GM11168 (cell line): ENCODE measurements around the gene SAE1.
"Not testable (repeated sequence)": the region's sequence is repeated elsewhere in the genome, so short reads cannot be mapped to it uniquely, and the experiment has no call there.

Source experiments
- in situ Hi-C: fragments of 300-500 bp; cut with MboI; formaldehyde crosslinking; loops from one replicate; pipeline ENCODE4 v1.12.0; 2022; ENCODE audit warnings: low sequenced_read_pairs; ENCODE audit not compliant: unreplicated experiment

Gene SAE1

GRCh38 chr19:47130589-47131227, at the start of gene SAE1:
SAE1 (plus strand) TSS chr19:47130835; CDS start chr19:47130931, 96 bp downstream.
- in situ Hi-C loops, result no loop called here

- in situ Hi-C loops, result no loop called here
Measured at GRCh38 chr19:47081095-47081494, 49.5 kb upstream of the SAE1 start.

- in situ Hi-C loops, result no loop called here
Measured at GRCh38 chr19:47082493-47082892, 48.1 kb upstream of the SAE1 start.

GRCh38 chr19:47084879-47085439, 45.7 kb upstream of the SAE1 start:
- in situ Hi-C loops, result no loop called here

DNA sequence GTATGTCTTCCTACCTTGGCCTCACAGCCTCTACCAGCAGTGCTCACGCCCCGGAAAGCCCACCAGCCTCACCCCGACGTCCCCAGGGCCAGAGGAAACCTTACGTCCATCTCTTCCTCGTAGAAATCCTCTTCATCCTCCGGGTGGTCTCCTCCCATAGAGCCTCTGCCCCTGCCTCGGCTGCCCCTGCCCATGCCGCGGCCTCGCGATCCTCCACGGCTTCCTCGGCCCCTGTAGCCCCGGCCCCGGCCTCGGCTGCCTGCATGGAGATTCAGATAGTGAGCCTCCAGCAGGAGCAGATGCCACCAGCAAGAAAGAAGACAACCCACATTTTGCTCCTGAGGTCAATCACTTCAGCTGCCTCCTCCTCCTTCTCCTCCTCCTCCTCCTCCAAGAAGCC, 44.4 kb upstream of the SAE1 start:
- in situ Hi-C loops, result no loop called here

DNA sequence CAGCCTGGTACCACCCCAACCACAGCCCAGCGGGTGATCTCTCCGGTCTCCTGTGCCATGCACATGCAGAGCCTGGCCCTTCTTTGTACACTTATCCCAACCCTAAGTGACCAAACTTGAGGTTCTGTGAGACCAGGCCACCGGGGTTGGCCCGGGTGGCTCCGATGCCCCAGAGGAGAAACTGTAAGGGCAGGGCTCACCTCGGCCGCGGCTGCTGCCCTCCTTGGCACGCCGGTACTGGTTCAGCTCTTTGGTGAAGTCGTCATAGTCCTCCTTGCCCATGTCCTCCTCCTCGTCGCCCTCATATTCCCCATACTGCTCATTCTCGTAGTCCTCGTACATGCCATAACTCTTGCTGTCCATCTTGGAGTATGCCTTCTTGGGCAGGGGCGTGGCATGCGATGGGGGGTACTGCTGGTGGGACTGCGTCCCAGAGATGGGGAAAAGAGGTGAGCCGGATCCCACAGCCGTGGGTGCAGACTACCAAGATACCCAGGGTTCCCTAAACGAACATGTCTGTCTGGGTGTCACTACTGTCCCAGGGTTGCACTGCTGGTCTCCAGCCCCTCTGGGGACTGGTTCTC, 40.8 kb upstream of the SAE1 start:
- in situ Hi-C loops, result no loop called here

- in situ Hi-C loops, result no loop called here
Measured at GRCh38 chr19:47093254-47093653, 37.4 kb upstream of the SAE1 start.

DNA sequence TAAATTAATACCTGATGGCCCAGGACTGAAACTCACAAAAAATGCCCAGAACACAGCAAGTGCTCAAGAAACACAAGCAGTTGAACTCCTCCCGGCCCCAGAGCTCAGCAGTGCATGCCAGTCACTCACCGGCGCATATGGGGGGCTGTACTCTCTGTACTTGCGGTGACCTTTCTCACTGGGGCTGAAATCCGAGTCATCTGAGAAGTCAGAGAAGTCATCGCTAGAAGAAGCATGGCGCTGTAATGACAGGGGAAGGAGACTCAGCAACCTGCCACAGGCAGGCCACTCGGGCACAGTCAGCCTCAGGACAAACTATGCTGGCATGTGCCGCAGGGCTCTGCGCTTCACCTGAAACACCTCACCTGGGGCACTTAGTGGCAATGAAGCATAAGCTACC, 36.8 kb upstream of the SAE1 start:
- in situ Hi-C loops, result no loop called here

DNA sequence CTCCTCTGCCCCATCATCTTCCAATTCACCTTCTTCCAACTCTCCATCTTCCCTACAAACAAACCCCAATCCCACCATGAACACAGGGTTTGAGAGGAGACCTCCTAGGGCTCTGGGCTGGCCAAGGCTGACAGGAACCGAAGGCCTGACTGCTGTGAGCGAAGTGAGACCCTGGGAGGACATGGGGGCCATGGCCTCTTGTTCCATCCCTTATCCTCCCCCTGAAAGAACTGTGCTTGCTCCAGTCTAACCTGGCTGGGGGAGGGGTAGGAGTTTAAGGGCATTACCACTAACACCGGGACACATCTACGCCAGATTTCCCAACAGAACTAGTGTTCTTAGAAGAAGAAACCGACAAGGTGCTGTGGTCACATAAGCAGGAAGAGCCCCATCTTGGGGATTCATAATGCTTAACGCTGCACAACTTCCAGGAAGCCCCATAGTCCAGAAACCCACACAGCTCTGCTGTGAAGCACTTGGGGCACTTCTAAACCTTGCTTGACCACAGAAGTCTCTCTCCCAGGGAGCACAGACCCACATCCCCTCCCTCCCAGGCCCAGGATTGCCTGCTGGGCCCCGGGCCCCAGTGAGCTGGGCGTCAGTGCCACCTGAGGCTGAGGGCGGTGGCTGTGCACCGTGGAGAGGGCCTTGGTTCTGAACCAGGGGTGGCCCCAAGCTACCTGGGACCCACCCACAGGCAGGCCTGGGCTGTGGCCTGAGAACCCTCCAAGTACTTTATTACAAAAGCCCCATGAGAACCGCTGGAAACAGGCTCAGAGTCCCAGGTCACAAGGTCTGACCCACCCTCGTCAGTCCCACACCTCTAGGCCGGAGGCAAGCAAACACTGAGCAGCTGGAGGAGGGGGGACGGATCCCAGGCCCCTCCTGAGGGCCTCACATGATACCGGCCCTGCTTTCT, 35.8 kb upstream of the SAE1 start:
- in situ Hi-C loops, result no loop called here

DNA sequence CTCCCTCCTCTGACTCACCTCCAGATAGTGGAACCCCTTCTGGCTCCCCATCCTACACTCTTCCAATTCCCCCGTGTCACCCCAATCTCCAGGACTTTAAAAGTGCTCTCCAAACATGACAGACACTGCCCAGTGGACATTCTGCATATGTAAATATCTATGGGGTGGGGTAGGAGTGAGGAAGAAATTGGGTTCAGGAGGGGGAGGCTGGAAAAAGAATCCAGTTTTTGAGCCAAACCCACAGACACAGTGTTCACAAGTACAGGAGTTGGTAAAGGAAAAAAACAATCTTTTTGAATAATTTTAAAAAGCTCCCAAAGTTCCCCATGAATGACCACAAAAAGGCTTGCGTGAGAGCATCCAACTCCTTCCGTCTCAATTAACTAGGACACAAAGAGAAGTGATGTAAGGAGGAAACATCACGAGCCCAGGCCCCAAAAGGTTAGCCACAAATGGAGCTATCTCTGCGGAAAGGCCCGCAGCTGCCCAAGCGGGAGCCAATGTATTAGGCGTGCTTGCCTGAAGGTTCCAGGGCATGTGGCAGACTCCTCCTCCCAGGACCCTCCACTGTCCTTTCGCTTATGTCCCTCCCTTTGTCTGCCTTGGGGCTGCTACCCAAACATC, 35.0 kb upstream of the SAE1 start:
- in situ Hi-C loops, result no loop called here

DNA sequence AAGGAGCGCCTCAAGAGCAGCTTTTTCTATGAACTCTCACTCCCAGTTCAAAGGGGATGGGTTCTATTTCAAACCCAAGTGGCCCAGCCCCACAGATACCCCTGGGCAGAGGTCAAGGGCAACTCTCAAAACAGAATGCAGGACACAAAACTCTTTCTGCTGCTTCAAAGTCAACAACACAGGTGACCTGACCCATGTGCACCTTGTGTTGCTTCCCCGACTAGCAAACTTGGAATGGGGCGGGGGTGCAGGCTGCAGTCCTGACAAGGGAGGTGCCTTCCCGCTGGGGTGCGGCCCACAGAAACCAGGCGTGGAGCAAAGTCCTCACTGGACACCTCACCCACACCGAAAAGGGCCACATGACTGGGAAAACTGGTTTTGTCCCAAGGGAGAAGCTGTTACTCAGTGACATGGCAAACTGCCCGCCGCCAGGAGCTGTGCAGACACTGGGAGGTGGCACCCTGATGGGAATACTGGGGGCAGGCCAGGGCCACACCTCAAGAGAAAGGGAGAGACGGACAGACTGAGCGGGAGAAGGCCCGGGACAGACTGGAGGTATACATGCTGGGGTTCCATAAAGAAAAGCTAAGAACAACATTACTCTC, 34.4 kb upstream of the SAE1 start:
- in situ Hi-C loops, result no loop called here

GRCh38 chr19:47096721-47097120, 33.9 kb upstream of the SAE1 start:
- in situ Hi-C loops, result no loop called here

GRCh38 chr19:47097396-47098201, 33.0 kb upstream of the SAE1 start:
- in situ Hi-C loops, result no loop called here

DNA sequence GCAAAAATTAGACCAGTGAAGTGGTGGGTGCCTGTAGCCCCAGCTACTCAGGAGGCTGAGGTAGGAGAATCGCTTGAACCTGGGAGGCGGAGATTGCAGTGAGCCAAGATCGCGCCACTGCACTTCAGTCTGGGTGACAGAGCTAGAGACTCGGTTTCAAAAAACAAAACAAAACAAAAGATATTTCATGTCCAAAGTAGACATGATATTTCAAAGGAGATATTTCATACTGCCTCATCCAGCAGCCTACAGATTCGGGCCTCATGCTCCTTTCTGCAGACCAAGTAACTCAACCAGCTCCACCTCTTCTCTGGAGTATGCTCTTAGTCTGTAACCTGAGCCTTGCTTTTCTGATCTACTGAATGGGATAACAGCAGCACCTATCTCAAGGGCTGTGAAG, 32.0 kb upstream of the SAE1 start:
- in situ Hi-C loops, result no loop called here

- in situ Hi-C loops, result no loop called here
Measured at GRCh38 chr19:47099576-47100050, 31.0 kb upstream of the SAE1 start.

DNA sequence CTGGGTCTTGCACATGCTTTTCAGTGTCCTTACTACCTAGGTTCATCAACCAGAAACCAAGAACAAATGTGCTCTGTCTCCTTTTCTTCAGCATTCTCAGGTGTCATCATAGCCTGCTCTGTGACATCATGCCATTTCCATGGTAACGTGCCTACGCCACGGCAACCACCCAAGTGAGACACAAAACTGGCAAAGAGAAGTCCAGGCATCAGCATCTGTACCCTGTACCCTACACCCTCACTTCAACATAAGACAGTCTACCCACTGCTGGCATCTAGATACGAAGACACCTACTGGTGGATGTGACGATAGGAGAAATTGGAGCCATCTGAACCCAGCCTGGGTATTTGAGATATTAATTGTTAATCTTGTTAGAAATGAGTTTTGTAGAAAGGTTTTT, 30.3 kb upstream of the SAE1 start:
- in situ Hi-C loops, result no loop called here

DNA sequence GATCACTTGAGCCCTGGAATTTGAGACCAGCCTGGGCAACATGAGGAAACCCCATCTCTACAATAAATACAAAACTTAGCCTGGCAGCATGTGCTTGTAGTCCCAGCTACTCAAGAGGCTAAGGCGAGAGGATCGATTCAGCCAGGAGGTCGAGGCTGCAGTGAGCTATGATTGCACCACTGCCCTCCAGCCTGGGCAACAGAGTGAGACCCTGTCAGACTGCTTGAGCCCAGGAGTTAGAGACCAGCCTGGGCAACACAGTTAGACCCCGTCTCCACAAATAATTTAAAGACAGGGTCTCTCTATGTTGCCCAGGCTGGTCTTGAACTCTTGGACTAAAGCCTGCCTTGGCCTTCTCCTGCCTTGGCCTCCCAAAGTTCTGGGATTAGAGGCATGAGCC, 29.5 kb upstream of the SAE1 start:
- in situ Hi-C loops, result not testable (repeated sequence)

DNA sequence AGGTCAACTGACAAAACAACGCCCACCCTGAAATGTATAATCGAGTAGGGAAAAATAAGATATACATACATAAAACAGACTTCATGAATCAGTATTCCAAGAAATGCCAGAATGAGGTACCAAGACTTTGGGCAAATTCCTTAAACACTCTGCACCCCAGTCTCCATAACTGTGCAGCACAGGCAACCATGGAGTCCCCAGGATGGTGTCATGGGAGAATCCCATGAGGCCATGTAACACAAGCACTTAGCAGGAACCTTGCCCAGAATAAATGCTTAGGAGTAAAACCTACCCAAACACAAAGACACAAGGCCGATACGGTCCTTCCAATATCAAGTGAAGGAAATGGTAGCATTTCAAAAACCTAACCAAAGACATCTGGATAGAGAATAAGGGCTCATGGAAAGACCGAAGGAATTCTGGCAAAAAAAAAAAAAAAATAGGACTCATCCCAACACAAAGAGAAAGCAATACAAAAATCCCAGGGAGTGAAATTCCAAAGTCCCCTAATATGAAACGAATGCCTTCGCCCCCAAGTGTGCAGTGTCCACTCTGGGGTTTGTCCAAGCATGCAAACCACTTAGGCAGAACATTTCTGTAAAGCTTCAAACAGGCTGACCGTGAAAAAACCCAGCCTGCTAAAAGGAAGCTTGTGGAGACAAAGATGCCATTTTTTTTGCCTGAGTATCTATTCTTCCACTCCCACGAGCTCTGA, 28.1 kb upstream of the SAE1 start:
- in situ Hi-C loops, result no loop called here

DNA sequence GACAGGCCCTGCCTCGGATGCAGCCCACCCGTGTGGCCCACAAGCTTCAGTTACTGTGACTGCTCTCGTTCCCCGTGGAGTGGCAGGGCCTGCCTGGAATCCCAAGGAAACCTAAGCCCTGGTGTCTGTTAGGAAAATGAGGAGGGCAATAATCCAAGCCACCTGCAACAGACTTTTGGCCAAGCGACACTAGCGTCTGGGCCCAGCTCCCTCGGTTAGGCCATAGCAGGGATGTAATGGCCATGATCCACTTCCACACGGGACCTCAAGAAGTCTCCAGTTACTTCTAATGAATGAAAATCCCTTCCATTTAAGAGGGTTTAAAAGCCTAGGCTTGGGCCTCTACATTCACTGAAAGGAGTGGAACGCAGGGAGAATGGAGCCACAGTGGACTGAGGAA, 26.0 kb upstream of the SAE1 start:
- in situ Hi-C loops, result no loop called here
